K562 (cell line): Measurements from ENCODE around the gene LONRF3. TPM values are rescaled to one million over a fixed set of nuclear protein-coding genes. Genes with fewer than 3 reads are reported as not detected.

Experiments
- BHLHE40 ChIP-seq: IDR thresholded peaks from 2 replicates; pipeline ENCODE4 v1.6.1; 2011; ENCODE audit warnings: low read length, improper control_type of control experiment
- CBFA2T3 ChIP-seq: fragments of 450-650 bp; IDR thresholded peaks from 2 replicates; pipeline ENCODE4 v1.6.1; 2017
- FOSL1 ChIP-seq: fragments of 200-800 bp; sonication (Bioruptor generic); conservative IDR thresholded peaks from 2 replicates; pipeline ENCODE4 v1.6.1; 2016; ENCODE audit warnings: missing genetic modification characterization, missing compliant biosample characterization
- HMGN3 ChIP-seq: IDR thresholded peaks from 2 replicates; pipeline ENCODE4 v1.6.1; 2011; ENCODE audit warnings: borderline replicate concordance, low read depth, mild to moderate bottlenecking, mixed read lengths, low read length; ENCODE audit not compliant: insufficient read length; ENCODE audit errors: extremely low read depth
- MGA ChIP-seq: fragments of 450-650 bp; IDR thresholded peaks from 2 replicates; pipeline ENCODE4 v1.6.1; 2016; ENCODE audit warnings: mild to moderate bottlenecking, moderate library complexity
- POLR2G ChIP-seq: fragments of 200-400 bp; formaldehyde crosslinking; IDR thresholded peaks from 2 replicates; pipeline ENCODE4 v1.6.1; 2017; ENCODE audit warnings: low read depth, mild to moderate bottlenecking, antibody characterized with exemption, low read length, moderate library complexity
- PURB ChIP-seq: sonication (generic); formaldehyde crosslinking; IDR thresholded peaks from 2 replicates; pipeline ENCODE4 v1.9.0; 2021; ENCODE audit warnings: low read depth, mild to moderate bottlenecking, missing genetic modification reagents
- RBM22 ChIP-seq: fragments of 200-400 bp; formaldehyde crosslinking; IDR thresholded peaks from 2 replicates; pipeline ENCODE4 v1.6.1; 2018; ENCODE audit warnings: low read length, low read depth; ENCODE audit not compliant: poor library complexity, severe bottlenecking
- SMARCC2 ChIP-seq: fragments of 450-650 bp; IDR thresholded peaks from 2 replicates; pipeline ENCODE4 v1.6.1; 2017; ENCODE audit warnings: antibody characterized with exemption, moderate library complexity, mild to moderate bottlenecking, low read depth
- polyA plus RNA-seq, 8 experiments: library from polyadenylated mRNA; depleted of rRNA in 4 of 8; stranded (reverse) in 5 of 8; unstranded in 3 of 8; fragments of >200 nt; fragmentation: Nextera tagmentation in 2 of 8; fragmentation: Illumina TruSeq in 1 of 8; extraction: Ambion mirVana in 2 of 8; extraction: Trizol in 1 of 8; gene quantifications; 2 replicates each; pipeline versions ENCODE4 v1.2.1 to v1.2.3, GENCODE V29; 2011 to 2014; ENCODE audit warnings: inconsistent platforms in 1 of 8, missing spikeins in 1 of 8
- total RNA-seq, 7 experiments: library from RNA; depleted of rRNA in 6 of 7; stranded (reverse); fragments of >200 nt in 6 of 7; fragmentation: Illumina TruSeq in 2 of 7; extraction: Trizol in 2 of 7; gene quantifications; 2 replicates each; pipeline versions ENCODE4 v1.2.1 to v1.2.3, GENCODE V29; 2011 to 2021; ENCODE audit warnings: low replicate concordance in 1 of 7
- TF ChIP-seq, protein P1 (sequence below): conservative IDR thresholded peaks from 2 replicates; pipeline ENCODE4 v1.6.1; 2011; ENCODE audit warnings: low read depth, mild to moderate bottlenecking, low read length; ENCODE audit not compliant: control insufficient read depth
- TF ChIP-seq, protein P2 (sequence below), 2 experiments: fragments of 450-650 bp; IDR thresholded peaks; 2 replicates each; pipeline ENCODE4 v1.6.1; 2016
- TF ChIP-seq, protein P3 (sequence below): sonication (generic); formaldehyde crosslinking; IDR thresholded peaks from 2 replicates; pipeline ENCODE4 v1.9.0; 2022; ENCODE audit warnings: mild to moderate bottlenecking, missing genetic modification reagents

The LONRF3 gene
- total and polyA plus RNA-seq, 9 of the 15 experiments (the other 6 are each of a cell fraction or from before 2014, with no cell fraction given): 1.3 to 22.0 (median 8.7) TPM

DNA sequence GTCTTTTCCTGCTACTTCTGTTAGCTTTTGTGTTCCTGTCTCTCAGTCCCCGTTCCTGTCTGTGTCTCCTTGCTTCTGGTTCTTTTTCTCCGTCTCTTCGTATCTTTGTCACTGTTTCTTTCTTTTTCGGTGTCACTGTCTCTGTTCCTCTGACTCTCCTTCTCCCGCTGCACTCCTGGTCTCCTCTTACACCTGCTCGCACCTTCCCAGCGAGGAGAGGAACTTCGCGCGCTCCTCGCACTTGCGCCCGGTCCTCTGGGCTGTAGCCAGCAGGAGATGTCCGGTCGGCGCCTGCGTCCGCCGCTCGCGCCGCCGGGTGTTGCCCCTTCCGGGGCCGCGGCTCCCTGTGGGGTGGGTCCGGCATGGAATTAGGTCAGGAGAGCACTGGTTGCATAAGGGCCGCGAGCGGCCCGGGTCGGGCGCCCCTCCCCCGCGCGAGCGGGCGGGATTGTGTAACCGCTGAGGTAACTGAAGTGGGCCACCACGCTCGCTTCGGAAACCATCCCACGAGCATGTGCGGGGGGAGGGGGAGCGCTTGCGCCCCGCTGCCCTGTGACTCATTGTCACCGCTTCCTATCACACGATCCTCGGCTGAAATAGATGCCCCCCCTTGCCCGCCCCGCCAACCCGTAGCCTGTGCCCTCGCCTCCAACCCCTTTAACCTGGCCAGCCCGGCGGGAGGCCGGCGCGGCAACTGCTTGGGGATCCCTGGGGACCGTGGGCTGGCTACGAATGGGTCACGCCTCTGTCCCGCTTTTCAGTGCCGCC lies 1.6 kb downstream of the LONRF3 start (continued):
- no peak for TF ChIP-seq RBM22
- TF ChIP-seq, protein P1, sequence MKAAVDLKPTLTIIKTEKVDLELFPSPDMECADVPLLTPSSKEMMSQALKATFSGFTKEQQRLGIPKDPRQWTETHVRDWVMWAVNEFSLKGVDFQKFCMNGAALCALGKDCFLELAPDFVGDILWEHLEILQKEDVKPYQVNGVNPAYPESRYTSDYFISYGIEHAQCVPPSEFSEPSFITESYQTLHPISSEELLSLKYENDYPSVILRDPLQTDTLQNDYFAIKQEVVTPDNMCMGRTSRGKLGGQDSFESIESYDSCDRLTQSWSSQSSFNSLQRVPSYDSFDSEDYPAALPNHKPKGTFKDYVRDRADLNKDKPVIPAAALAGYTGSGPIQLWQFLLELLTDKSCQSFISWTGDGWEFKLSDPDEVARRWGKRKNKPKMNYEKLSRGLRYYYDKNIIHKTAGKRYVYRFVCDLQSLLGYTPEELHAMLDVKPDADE: peak; percentile 48; the same call in 1 of the 2 replicates
- TF ChIP-seq, protein P2, sequence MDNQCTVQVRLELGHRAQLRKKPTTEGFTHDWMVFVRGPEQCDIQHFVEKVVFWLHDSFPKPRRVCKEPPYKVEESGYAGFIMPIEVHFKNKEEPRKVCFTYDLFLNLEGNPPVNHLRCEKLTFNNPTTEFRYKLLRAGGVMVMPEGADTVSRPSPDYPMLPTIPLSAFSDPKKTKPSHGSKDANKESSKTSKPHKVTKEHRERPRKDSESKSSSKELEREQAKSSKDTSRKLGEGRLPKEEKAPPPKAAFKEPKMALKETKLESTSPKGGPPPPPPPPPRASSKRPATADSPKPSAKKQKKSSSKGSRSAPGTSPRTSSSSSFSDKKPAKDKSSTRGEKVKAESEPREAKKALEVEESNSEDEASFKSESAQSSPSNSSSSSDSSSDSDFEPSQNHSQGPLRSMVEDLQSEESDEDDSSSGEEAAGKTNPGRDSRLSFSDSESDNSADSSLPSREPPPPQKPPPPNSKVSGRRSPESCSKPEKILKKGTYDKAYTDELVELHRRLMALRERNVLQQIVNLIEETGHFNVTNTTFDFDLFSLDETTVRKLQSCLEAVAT (IDR thresholded peaks at IDR 0.05): 0 out of 4 replicates have a peak, but pooled peaks of 1 of the 2 experiments have one; percentile 39
- peak; percentile 40; the same call in 1 of the 2 replicates for TF ChIP-seq BHLHE40
- TF ChIP-seq PURB: no peak
- TF ChIP-seq FOSL1 (tag): peak; percentile 50; the same call in 1 of the 2 replicates
- peak; percentile 68 for TF ChIP-seq POLR2G
- TF ChIP-seq HMGN3: peak; percentile 48
- peak; percentile 60 for TF ChIP-seq MGA
- TF ChIP-seq, protein P3, sequence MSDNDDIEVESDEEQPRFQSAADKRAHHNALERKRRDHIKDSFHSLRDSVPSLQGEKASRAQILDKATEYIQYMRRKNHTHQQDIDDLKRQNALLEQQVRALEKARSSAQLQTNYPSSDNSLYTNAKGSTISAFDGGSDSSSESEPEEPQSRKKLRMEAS (CRISPR knock-in tag): peak; percentile 47
- 0 out of 2 replicates have a peak, but pooled peaks have one; percentile 8 for TF ChIP-seq CBFA2T3
- no peak for TF ChIP-seq SMARCC2
